GM21390 (cell line): Measurements from ENCODE around the gene FGF19.
"Not testable (repeated sequence)": the region's sequence is repeated elsewhere in the genome, so short reads cannot be mapped to it uniquely, and the experiment has no call there.

ENCODE experiments used
- ATAC-seq: cut with Tn5 transposase; IDR thresholded peaks from one replicate; pipeline ENCODE4 v1.9.1; 2021; ENCODE audit not compliant: unreplicated experiment

FGF19 gene

DNA sequence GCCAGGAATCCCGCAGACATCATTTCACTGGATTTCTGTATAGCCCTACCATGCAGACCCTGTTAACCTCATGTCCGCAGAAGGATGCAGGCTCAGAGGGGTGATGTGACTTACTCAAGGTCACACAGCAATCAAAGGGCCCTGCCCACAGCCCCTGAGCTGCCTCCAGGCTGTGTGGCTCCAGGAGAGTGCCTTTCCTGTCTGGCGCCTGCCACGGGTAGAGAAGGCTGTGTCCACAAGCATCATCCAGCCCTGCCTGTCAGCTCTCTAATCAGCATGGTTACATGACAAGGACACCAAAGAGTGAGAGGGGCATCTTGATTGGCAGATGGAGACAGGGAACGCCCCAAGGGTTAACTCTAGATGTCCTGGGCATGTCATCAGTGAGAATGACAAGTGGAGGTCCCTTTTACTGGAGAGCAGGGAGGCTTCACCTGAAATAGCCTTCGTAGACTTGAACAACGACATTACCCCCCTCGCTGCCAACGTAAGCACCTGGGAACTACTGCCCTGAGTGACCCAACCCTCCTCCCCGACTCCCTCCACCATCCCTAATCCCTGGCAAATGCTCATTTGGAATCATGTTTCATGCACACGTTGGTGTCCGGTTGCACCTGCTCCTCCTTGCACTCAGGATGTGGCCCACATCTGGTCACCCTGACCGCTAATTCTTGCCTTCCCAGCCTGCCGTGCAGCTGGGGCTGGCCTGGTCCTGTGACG lies 6.9 kb downstream of the FGF19 start:
- no peak for ATAC-seq

DNA sequence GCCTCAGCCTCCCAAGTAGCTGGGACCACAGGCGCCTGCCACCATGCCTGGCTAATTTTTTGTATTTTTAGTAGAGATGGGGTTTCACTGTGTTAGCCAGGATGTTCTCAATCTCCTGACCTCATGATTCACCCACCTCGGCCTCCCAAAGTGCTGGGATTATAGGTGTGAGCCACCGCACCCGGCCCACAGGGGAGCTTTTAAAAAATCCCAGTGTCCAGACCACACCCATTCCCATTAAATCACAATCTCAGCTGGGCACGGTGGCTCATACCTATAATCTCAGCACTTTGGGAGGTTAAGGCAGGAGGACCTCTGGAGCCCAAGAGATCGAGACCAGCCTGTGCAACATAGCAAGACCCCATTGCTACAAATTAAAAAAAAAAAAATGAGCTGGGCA lies 7.8 kb downstream of the FGF19 start:
- ATAC-seq: not testable (repeated sequence)

DNA sequence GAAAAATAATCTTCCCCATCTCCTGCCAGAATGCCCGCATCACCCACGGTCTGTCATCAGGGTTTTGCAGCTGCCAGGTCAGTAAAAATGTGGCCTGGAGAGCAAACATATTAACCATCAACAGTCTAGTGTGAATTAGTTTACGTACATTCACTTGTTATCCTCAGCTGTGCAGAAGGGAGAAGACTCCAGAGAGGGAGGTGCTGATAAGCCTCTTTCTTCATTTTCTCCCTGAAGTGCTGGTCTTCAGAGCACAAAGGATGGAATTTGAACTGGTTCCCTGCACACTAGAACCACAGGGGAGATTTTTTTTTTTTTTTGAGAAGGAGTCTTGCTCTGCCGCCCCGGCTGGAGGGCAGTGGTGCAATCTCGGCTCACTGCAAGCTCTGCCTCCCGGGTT lies 8.2 kb downstream of the FGF19 start:
- ATAC-seq: no peak

DNA sequence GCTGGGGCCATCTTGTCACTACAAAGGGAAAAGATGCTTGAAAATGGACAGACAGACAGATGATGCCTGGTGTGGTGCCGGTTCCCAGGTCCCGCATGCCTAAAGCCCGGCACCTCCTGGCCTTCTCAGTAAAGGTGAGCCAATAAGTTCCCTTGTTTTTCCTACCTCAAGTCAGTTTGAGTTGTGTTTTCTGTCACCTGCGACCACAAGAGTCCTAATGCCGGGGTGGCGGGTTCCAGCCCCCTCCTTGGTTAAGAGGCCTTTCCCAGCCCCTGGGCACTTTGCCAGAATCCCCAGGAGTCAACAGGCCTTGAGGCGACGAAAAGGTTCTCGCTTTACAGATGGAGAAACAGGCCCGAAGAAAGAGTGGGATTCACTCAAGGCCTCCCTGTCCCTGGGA lies 9.0 kb downstream of the FGF19 start:
- ATAC-seq: no peak

DNA sequence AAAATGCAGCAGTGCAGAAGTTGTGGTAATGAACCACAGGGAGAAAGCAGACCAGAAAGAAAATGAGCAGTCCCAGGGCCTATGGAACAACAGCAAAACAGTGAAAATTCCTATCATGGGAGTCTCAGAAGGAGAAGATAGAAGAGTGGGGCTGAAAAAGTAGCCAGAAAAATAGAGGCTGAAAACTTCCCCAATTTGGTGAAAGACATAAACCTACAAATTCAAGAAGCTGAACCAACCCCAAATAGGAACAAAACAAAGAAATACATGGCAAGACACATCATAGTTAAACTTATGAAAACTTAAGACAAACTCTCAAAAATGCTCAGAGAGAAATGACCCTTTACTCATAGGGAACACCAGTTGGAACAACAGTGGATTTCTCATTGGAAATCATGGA lies 11.4 kb downstream of the FGF19 start:
- no peak for ATAC-seq

DNA sequence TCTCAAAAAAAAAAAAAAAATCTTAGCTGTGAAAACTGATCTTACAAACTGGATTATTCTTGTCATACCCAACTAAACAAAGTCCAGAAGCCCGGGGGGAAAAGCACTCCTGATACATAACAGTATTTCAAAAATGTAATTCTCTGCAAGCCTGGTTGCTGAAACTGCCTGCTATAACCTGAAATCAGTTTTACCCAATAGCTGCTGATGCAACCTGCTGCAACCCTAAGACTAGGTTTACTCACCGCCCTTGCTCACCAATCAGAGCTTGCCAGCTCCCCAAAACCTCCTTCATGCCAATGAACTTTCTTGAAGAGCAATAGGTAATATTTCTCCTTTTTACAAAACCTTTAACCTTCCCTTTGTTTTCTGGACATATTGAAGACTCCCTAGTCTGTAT lies 12.4 kb downstream of the FGF19 start:
- no peak for ATAC-seq

DNA sequence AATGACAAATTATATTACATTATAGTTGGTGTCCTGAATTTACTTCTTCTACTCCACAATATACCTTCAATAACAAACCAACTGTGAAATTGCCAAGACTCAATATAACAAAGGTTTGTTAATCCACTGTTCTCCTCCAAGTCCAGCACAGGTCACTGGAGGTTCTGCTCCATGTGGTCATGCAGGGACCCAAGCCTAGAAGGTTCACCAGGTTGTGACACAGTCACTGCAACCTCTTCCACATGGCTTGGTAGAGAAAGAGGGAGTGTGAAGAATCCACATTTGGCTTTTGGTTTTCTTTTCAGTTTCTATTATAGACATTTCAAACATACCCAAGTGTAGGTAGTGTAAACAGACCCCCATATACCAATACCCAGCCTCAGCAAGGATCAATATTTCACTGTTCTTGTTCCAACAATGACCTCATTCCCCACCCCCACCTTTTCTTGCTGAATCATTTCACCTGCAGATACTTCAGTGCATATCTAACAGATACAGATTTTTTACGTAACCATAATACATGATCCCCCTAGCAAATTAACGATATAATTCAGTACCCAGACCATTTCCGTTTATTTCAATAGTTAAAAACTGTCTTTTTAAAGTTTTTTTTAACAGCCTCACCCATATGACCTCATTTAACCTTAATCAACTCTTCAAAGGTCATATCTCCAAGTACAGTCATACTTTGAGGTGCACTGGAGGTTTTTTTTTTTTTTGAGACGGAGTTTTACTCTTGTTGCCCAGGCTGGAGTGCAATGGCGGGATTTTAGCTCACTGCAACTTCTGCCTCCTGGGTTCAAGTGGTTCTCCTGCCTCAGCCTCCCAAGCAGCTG lies 14.1 kb downstream of the FGF19 start:
- no peak for ATAC-seq

DNA sequence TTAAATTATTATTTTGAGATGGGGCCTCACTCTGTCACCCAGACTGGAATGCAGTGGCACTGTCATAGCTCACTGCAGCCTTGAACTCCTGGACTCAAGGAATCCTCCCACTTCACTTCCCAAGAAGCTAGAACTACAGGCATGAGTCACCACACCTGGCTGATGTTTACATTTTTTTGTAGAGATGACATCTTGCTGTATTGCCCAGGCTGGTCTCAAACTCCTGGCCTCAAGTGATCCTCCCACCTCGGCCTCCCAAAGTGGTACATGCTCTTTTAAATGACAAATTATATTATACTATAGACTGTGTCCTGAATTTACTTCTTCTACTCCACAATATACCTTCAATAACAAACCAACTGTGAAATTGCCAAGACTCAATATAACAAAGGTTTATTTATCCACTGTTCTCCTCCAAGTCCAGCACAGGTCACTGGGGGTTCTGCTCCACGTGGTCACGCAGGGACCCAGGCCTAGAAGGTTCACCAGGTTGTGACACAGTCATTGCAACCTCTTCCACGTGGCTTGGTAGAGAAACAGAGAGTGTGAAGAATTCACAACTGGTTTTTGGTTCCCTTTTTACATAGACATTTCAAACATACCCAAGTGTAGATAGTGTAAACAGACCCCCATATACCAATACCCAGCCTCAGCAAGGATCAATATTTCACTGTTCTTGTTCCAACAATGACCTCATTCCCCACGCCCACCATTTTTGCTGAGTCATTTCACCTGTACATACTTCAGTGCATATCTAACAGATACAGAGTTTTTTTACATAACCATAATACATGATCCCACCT lies 15.7 kb downstream of the FGF19 start:
- ATAC-seq: not testable (repeated sequence)

DNA sequence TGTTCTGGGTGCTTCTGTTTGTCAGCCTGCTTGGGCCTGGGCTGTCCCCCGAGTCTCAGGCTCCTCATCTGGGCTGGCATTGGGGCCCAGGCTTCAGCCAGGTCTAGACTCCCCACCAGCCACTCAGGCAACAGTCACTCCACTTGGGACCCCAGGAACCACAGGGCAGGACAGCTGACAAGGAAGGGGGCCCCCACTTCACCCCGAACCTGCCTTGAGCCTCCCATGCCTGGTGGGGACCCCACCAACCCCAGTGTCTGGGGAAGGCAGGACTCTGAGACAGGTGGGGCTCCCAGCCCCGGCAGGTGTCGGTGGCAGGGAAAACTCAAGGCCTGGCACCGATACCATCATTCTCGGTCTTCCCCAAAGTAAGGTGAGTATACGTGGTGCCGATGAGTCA lies 17.0 kb downstream of the FGF19 start:
- ATAC-seq: no peak

DNA sequence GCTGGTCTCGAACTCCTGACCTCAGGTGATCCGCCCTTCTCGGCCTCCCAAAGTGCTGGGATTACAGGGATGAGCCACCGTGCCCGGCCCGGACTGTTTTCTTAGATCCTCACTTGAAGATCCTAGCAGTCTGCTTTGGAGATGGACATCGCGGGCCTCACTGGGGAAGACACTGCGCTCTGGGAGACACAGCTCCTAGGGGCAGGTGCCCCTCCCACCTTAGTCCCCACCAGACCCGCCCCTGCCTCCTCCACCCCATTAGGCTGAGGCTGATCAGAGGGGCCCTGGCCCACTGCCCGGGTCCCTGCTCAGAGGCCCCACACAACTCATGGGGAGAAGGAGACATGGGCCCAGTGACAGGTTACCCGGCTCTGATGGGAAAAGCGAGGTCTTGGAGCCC lies 17.4 kb downstream of the FGF19 start:
- ATAC-seq: no peak

DNA sequence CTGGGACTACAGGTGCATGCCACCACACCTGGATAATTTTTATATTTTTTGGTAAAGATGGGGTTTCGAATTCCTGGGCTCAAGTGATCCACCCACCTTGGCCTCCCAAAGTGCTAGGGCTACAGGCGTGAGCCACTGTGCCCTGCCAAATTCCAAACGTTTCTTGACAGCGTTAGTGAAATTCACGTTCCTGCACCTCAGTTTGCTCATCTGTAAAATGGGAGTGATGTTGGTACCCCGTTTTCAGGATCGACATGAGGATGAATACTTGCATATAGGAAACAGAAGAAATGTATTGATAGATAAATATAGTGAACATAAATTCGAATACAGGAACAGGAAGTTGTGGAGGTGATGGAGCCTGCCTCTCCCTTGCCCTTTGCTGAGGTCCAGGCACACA lies 18.5 kb downstream of the FGF19 start:
- ATAC-seq: no peak

DNA sequence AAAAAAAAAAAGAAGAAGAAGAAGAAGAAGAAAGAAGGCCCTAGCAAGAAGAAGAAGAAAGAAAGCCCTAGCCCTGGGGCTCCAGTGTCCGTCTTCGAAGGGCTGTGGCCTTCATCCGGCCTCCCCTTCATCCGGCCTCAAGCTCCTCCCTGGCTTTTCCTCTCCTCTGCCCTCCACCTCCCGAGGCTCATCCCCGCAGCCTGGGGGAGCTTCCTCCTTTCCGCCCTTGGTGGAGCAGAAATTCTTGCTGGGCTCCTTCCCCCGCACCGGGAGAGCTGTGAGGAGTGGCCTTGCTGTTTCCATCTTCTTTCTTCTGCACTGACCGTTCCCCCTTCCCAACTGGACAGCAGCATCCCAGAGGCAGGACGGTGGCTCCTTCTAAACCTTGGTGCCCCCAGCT lies 19.2 kb downstream of the FGF19 start:
- no peak for ATAC-seq

DNA sequence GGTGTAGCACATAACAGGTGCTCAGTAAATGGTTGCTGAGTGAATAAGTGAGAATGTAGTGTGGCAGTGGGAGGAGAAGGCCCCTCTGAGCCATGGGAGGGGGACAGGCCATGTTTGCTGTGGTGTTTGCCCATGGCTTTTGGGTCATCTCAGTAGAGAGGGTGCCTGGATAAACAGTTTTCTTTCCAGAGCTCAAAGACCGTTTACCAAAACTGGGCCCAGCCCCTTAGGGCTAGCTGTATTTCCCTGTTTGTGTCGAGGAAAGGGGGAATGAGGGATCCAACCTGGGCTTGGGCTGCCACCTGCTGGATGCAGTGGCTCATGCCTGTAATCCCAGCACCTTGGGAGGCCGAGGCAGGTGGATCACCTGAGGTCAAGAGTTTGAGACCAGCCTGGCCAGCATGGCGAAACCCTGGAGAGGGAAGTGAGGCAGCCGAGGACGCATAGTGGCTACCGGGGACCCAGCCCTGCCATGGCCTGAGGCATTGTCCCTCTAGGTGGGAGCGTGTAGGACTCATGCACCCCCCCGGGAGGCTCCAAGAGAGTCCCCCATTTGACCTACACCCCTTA lies 20.0 kb downstream of the FGF19 start:
- no peak for ATAC-seq

DNA sequence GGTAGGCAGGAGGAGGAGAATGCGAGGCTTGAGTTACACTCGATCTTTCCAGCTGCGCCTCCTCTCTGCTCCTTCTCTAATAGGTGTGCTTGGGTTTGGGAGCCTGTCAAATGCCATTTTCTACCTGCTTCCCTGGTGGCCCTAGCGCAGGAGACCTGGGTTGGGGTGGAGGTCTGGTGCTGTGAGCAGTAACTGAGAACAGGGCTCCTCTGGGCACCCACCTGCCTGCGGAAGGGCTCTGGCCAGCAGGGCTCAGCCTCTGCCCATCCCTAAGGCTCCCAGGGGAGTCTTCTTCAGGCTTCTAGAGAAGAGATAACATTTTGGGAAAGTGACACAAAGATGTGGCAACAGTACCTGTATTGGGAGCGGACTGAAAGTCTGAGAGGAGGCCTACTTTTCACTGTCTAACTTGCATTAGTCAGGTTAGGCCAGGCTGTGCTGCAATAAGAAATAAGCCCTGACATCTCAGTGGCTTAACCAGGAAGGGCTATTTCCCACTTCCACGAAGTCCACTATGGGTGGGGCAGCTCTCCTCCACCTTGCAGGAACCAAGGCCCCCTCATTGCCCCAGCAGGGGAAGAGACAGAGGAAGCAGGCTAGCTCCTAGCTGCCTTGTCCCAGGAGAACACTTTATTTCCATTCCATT lies 21.0 kb downstream of the FGF19 start:
- ATAC-seq: no peak

DNA sequence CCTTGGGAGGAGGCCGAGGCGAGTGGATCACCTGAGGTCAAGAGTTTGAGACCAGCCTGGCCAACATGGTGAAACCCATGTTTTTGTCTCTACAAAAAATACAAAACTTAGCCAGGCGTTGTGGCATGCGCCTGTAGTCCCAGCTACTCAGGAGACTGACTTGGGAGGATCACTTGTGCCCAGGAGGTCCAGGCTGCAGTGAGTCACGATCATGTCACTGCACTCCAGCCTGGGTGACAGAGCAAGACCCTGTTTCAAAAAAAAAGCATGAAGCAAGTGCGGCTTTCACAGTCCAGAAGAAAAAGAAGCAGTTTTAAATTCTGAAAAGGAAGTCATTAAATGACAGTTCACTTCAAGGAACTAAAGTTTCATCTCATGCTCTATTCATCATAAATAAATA lies 21.6 kb downstream of the FGF19 start:
- no peak for ATAC-seq

DNA sequence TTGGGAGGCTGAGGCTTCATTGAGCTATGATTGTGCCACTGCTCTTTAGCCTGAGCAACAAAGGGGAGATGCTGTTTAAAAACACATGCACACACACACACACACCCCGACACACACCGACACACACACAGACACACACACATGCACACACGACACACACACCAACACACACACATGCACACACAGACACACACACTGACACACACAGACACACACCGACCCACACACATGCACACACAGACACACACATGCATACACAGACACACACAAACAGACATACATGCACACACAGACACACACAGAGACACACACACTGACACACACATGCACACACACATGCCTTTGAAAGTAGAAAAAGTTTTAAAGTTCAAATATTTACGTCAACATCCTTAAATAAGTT lies 23.1 kb downstream of the FGF19 start:
- ATAC-seq: no peak

DNA sequence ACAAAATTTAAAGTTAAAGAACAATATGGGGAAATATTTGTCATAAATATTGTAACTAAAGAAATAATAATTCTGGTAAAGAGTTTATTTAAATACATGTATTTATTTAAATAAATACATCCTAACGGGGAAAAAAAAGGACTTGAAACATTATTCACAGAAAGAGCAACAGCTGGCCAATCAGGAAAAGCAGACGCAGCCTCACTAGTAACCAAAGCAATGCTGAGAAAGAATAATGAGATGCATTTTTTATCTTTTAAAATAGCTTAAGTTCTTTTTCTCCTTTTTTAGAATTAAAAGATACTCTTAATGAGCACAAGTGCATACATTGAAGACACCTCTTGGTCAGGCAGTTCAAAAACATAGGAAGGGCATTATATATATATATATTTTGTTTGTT lies 26.1 kb downstream of the FGF19 start:
- ATAC-seq: no peak

DNA sequence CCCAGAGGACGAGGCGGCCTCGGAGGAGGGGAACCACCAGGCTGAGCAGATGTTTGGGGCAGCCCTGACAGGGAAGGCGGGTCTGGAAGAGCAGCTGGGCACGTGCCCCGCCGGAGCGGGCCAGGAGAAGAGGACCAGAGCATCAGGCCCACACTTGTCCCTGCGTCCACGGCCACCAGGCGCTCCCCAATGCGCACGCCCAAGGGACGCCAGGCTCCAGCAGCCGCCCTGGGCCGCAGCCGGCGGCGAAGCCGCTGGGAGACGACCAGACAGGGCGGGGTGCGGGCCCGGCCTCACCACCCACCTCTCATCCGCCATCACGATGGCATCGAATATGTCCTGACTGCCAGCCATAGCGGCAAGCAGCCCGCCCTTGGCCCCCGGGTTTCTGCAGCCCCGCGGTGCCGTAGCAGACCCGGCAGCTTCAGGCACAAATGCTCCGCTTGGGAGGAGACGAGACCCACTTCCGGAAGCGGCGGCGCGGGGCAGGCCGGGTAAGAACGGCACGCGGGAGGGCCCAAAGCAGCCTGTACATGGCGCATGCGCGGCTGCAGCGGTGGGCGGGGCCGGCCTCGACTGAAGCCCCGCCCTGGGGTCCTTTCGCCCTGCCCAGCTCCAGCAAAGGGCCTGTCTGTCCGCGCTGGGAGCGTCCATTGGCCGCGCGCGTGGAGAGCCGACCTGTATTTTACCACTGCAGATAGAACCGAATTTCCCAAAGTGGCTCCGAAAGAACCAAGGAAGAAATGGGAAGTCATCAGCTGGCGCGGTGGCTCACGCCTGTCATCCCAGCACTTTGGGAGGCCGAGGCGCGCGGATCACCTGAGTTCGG lies 28.7 kb downstream of the FGF19 start, which contains the start of gene LTO1:
Gene LTO1, minus strand, starts transcription at position 468 of the 829 bp plus-strand sequence. Its CDS starts 114 bp downstream, at position 354.
- ATAC-seq: peak; percentile 81

DNA sequence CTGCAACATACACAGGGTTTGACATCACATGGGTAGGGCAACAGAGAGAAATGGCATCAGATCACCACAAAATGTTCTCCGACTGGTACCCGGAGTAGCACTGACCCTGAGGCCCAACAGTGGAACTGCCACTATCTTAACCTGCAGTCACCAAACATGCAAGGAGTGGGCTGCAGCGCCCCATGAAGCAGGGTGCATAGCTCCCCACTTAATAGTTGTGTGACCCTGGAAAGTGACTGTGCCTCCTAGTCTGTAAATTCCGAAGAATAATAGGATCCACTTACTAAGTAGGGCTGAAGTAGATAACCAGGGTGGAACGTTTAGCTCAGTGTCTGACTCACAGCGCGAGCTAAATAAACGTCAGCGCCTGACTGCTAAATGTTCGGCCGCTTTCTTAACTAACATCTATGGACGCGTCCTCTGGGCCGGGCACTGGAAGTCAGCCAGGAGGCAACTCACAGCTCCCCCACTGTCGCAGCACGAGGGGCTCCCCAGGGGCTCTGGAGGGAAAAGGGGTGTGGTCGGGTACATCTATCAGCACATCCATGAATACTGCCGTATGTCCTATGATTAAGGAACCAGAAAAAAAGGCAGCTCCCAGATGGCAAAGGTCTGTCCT lies 29.4 kb downstream of the FGF19 start:
- ATAC-seq: no peak
